Pancreas (tissue), 10 donors: ENCODE data around the gene SGK1. TPM values are rescaled to one million over a fixed set of nuclear protein-coding genes. Genes with fewer than 3 reads are reported as not detected.

Experiments used
- ATAC-seq, 4 donors: fragments of 200-7000 bp; cut with Tn5 transposase; one replicate each; pipeline versions ENCODE4 v1.8.0 to v1.9.1; 2020; ENCODE audit warnings: mild to moderate bottlenecking in 4 of 4, moderate library complexity in 4 of 4
- DNase-seq, 6 donors: peaks; one replicate each; pipeline ENCODE4 v3.0.0-alpha.2; 2020
- FAIRE-seq: peaks from 2 replicates; lab custom pipeline; 2012; peaks lifted over from hg19 to GRCh38; lab: Jason Lieb, UNC
- H3K27ac ChIP-seq, 4 donors: fragments of 200-600 bp; sonication (generic); 1 replicate in 3 of 4; 2 replicates in 1 of 4; pipeline versions ENCODE4 v1.5.0 to v1.8.0; 2020
- H3K27me3 ChIP-seq, 4 donors: fragments of 200-600 bp; one replicate each; pipeline ENCODE4 v1.8.0; 2021
- H3K36me3 ChIP-seq, 3 donors: fragments of 200-600 bp; sonication (generic) in 1 of 3; one replicate each; pipeline versions ENCODE4 v1.5.0 to v1.8.0; 2020 to 2021
- H3K4me1 ChIP-seq, 3 donors: fragments of 200-600 bp; one replicate each; pipeline ENCODE4 v1.8.0; 2021
- H3K4me3 ChIP-seq, 4 donors: fragments of 200-600 bp; sonication (generic) in 2 of 4; one replicate each; pipeline versions ENCODE4 v1.5.0 to v1.8.0; 2020 to 2021
- H3K9me3 ChIP-seq, 4 donors: fragments of 200-600 bp; one replicate each; pipeline ENCODE4 v1.8.0; 2021
- CTCF ChIP-seq, 4 donors: fragments of 200-600 bp; sonication (generic) in 3 of 4; IDR thresholded peaks; one replicate each; pipeline versions ENCODE4 v1.5.0 to v1.8.0; 2021; ENCODE audit warnings: antibody characterized with exemption in 4 of 4
- WGBS, 2 donors: extraction: QIAGEN DNeasy Blood & Tissue Kit; methylation state at CpG; one replicate each; pipeline ENCODE4 v1.1.7; 2013; 5-methylcytosine and 5-hydroxymethylcytosine counted together
- intact Hi-C, 3 donors: fragments of 100-400 bp; cut with DNase I; formaldehyde crosslinking; loops; one replicate each; pipeline versions ENCODE4 v1.11.1 to v1.14.2; 2022
- polyA plus RNA-seq, 2 donors: library from polyadenylated mRNA; stranded (reverse); fragments of 200-250 nt; gene quantifications; one replicate each; pipeline ENCODE4 v1.2.3, GENCODE V29; 2013
- total RNA-seq, 6 donors: library from RNA; stranded (reverse); fragmentation: NEBNext Ultra II Directional in 4 of 6; extraction: Animal tissue kit (Norgen Biotek cat#: 25700) in 4 of 6; gene quantifications; one replicate each; pipeline versions ENCODE4 v1.2.1 to v1.2.4, GENCODE V29; 2021 to 2023
- donor health status: healthy with polysubstance abuse.
- donor health status: DM: no; HTN: no; CAD: no; lungs with moderate emphysema.
- donor health status: DM: no; HTN: no; CAD: no.
- donor health status: control.
- donor health status: control.
- donor health status: Bipolar disorder and iron deficiency.
- donor health status: DM: yes; HTN: yes; CAD: no.
- donor health status: DM: no; HTN: no; CAD: no.
- donor health status: DM: no; HTN: no; CAD: no.
- donor health status: DM: yes; HTN: yes; CAD: no.

The SGK1 gene
- total and polyA plus RNA-seq, 8 donors, result 56.8 to 189 (median 95.4) TPM

GRCh38 chr6:134172020-134172705 is 145.7 kb downstream of the SGK1 start:
- Histone ChIP-seq H3K27me3 (no peaks in the 10 kb centered on the region), H3K9me3 (no peaks in the 10 kb centered on the region), H3K27ac (peak overlapping the region in 3 of 4 donors; percentile 16 to 99 (median 99)), H3K4me1 (peaks cover 7 to 12% (median 10%) of the 10 kb centered on the region in 3 donors), H3K36me3 (peaks cover 2 to 48% (median 35%) of the 10 kb centered on the region in 3 donors), H3K4me3 (peak overlapping the region; percentile 69 to 97 (median 80))
- DNase-seq, result no peak
- no peak for TF ChIP-seq CTCF (IDR thresholded peaks at IDR 0.05)
- no peak for ATAC-seq
- FAIRE-seq, result no peak
- intact Hi-C loops, result loop anchor here in 2 of 3 donors (5.0 to 10.0 kb wide), 4 partner anchors 203 to 470 kb away; no protein-coding TSS in a partner anchor
- 11 to 15% methylated on average over 8 of the region's 8 CpGs for WGBS, 2 donors

GRCh38 chr6:134171517-134171916 is 146.4 kb downstream of the SGK1 start:
- Histone ChIP-seq H3K27me3 (no peaks in the 10 kb centered on the region), H3K27ac (peak overlapping the region in 3 of 4 donors; percentile 9 to 99 (median 99)), H3K4me1 (peaks cover 6 to 12% (median 8%) of the 10 kb centered on the region in 3 donors), H3K4me3 (peak overlapping the region; percentile 14 to 97 (median 78)), H3K36me3 (peaks cover 2 to 48% (median 35%) of the 10 kb centered on the region in 3 donors), H3K9me3 (no peaks in the 10 kb centered on the region)
- TF ChIP-seq CTCF (IDR thresholded peaks at IDR 0.05), result no peak
- DNase-seq, result no peak
- ATAC-seq, result peak in 1 of 4 donors; percentile 0
- intact Hi-C loops, result loop anchor here in 2 of 3 donors (5.0 to 10.0 kb wide), 4 partner anchors 203 to 471 kb away; no protein-coding TSS in a partner anchor
- WGBS, 2 donors, result 13 to 17% methylated on average over 5 of the region's 5 CpGs
- no peak for FAIRE-seq

DNA sequence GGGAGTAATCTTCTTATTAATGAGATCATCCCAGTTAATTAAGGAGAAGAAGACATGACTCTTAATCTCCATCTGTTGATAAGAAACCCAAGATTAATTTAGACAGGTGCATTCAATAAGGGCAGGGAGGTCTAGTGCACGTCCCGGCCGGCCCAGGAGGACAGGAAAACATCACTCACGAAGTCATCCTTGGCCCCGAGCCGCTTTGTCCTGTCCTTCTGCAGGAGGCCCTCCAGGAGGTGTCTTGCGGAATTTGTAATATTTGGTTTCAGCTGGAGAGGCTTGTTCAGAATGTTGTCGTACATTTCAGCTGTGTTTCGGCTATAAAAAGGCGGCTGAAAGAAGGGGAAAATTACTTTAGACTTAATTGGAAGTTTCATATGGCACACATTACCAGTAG is 147.1 kb downstream of the SGK1 start:
- Histone ChIP-seq H3K4me1 (peaks cover 6 to 12% (median 8%) of the 10 kb centered on the region in 3 donors), H3K27ac (peak overlapping the region; percentile 9 to 99 (median 55)), H3K9me3 (no peaks in the 10 kb centered on the region), H3K27me3 (no peaks in the 10 kb centered on the region), H3K4me3 (peak overlapping the region; percentile 14 to 97 (median 78)), H3K36me3 (peaks cover 2 to 48% (median 35%) of the 10 kb centered on the region in 3 donors)
- intact Hi-C loops, result loop anchor here in 2 of 3 donors (5.0 to 10.0 kb wide), 4 partner anchors 204 to 471 kb away; no protein-coding TSS in a partner anchor
- TF ChIP-seq CTCF (IDR thresholded peaks at IDR 0.05), result no peak
- 10% methylated on average over 10 of the region's 10 CpGs for WGBS, 2 donors
- no peak for FAIRE-seq
- DNase-seq, result peak in 1 of 6 donors; percentile 49
- ATAC-seq, result no peak

DNA sequence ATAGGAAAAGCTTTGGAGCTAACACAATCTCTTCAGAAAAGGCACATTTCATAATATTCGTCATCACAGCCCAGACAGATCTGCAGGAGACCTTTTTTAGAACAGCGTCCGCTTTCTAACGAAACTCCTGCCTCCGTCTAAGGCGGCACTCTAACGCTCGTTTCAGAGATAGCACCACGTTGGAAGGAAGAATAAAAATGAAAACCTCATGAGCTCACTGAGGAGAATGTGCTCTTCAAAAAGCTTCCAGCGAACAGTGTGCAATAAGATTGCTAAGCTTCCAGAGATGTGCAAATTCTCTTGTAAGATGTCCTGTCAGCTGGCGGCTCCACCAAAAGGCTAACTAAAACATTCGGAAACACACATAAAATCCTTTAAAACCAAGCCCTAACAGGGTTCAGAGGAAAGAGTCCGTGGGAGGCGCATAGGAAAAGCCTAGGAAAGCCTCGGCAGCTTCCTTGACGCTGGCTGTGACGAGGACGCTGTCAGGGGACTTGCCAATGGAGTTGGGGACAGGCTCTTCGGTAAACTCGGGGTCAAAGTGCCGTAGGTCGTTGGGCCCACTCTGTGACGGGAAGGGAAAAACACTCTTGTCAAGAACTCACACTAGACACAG is 147.9 kb downstream of the SGK1 start:
- 11 to 13% methylated on average over 23 of the region's 23 CpGs for whole genome bisulfite sequencing, 2 donors
- peak in 5 of 6 donors; percentile 36 to 62 (median 47) for DNase-seq
- no peak for TF ChIP-seq CTCF (IDR thresholded peaks at IDR 0.05)
- Histone ChIP-seq H3K27me3 (no peaks in the 10 kb centered on the region), H3K9me3 (no peaks in the 10 kb centered on the region), H3K36me3 (peaks cover 2 to 48% (median 35%) of the 10 kb centered on the region in 3 donors), H3K4me1 (peaks cover 6 to 12% (median 8%) of the 10 kb centered on the region in 3 donors), H3K27ac (peak overlapping the region; percentile 9 to 99 (median 56)), H3K4me3 (peak overlapping the region in 3 of 4 donors; percentile 69 to 97 (median 87))
- peak in 1 of 4 donors; percentile 0 for ATAC-seq
- intact Hi-C loops, result loop anchor here in 2 of 3 donors (5.0 to 10.0 kb wide), 4 partner anchors 205 to 472 kb away; no protein-coding TSS in a partner anchor
- FAIRE-seq, result no peak
